Small intestine (tissue), 7 donors: ENCODE results near the gene NTRK3. TPM values are rescaled to one million over a fixed set of nuclear protein-coding genes. Genes with fewer than 3 reads are reported as not detected.
"Not testable (repeated sequence)": the region's sequence is repeated elsewhere in the genome, so short reads cannot be mapped to it uniquely, and the experiment has no call there.

Source experiments
- DNase-seq, 2 donors: peaks; one replicate each; pipeline versions ENCODE4 v3.0.0 to v3.0.0-alpha.2; 2013
- FAIRE-seq: peaks from 2 replicates; lab custom pipeline; 2012; peaks lifted over from hg19 to GRCh38; lab: Jason Lieb, UNC
- H3K27ac ChIP-seq, 3 donors: one replicate each; pipeline ENCODE4 v1.5.1; 2013; ENCODE audit warnings: low read length in 2 of 3, mild to moderate bottlenecking in 2 of 3, control low read depth in 1 of 3, inconsistent platforms in 1 of 3, low read depth in 1 of 3, moderate library complexity in 1 of 3
- H3K27me3 ChIP-seq, 3 donors: one replicate each; pipeline ENCODE4 v1.6.1; 2013; ENCODE audit warnings: low read length in 3 of 3, inconsistent platforms in 1 of 3; ENCODE audit not compliant: control insufficient read depth in 3 of 3, insufficient read depth in 3 of 3
- H3K36me3 ChIP-seq, 3 donors: one replicate each; pipeline ENCODE4 v1.6.1; 2013; ENCODE audit warnings: low read length in 3 of 3, inconsistent platforms in 1 of 3, low read depth in 1 of 3, mild to moderate bottlenecking in 1 of 3, moderate library complexity in 1 of 3; ENCODE audit not compliant: control insufficient read depth in 3 of 3, insufficient read depth in 2 of 3
- H3K4me1 ChIP-seq, 3 donors: one replicate each; pipeline ENCODE4 v1.6.1; 2013; ENCODE audit warnings: low read length in 2 of 3, inconsistent platforms in 1 of 3, low read depth in 1 of 3, mild to moderate bottlenecking in 1 of 3, moderate library complexity in 1 of 3; ENCODE audit not compliant: control insufficient read depth in 3 of 3, insufficient read depth in 2 of 3
- H3K4me3 ChIP-seq, 3 donors: one replicate each; pipeline ENCODE4 v1.5.1; 2013; ENCODE audit warnings: low read length in 3 of 3, control low read depth in 1 of 3, inconsistent platforms in 1 of 3, low read depth in 1 of 3, mild to moderate bottlenecking in 1 of 3, moderate library complexity in 1 of 3
- H3K9me3 ChIP-seq, 2 donors: one replicate each; pipeline ENCODE4 v1.6.1; 2013; ENCODE audit warnings: low read depth in 1 of 2, low read length in 1 of 2; ENCODE audit not compliant: control insufficient read depth in 2 of 2, insufficient read depth in 1 of 2
- WGBS, 3 donors: extraction: QIAGEN DNeasy Blood & Tissue Kit; methylation state at CpG; one replicate each; pipeline ENCODE4 v1.1.7; 2013; 5-methylcytosine and 5-hydroxymethylcytosine counted together
- polyA plus RNA-seq, 4 donors: library from polyadenylated mRNA; stranded (reverse) in 3 of 4; unstranded in 1 of 4; fragments of 200-250 nt in 3 of 4; fragments of 120-200 nt in 1 of 4; gene quantifications; one replicate each; pipeline versions ENCODE4 v1.2.1 to v1.2.3, GENCODE V29; 2013
- donor health status: healthy with polysubstance abuse.
- donor health status: control.
- donor health status: control.
- donor health status: Bipolar disorder and iron deficiency.
- donor health status: healthy.

The NTRK3 gene
- polyA plus RNA-seq, 4 donors = under 0.01 to 3.6 (median 0.52) TPM; not detected in 1

GRCh38 chr15:87858651-87859050 lies 397.9 kb downstream of the NTRK3 start:
- H3K27ac ChIP-seq = no peak overlapping the region
- no peak for DNase-seq
- no peaks in the 10 kb centered on the region for H3K36me3 ChIP-seq
- 52 to 69% (median 55%) methylated on average over 2 of the region's 2 CpGs for WGBS, 3 donors
- no peak overlapping the region for H3K4me3 ChIP-seq
- no peaks in the 10 kb centered on the region for H3K9me3 ChIP-seq
- H3K27me3 ChIP-seq = no peaks in the 10 kb centered on the region
- H3K4me1 ChIP-seq = no peaks in the 10 kb centered on the region
- no peak for FAIRE-seq

GRCh38 chr15:87851497-87851896 lies 405.0 kb downstream of the NTRK3 start:
- Histone ChIP-seq H3K36me3 (no peaks in the 10 kb centered on the region), H3K9me3 (no peaks in the 10 kb centered on the region), H3K27ac (no peak overlapping the region), H3K4me3 (no peak overlapping the region), H3K4me1 (no peaks in the 10 kb centered on the region), H3K27me3 (no peaks in the 10 kb centered on the region)
- WGBS, 3 donors = 80 to 90% (median 87%) methylated on average over 2 of the region's 2 CpGs
- DNase-seq (no peak), FAIRE-seq (no peak)

- H3K36me3 ChIP-seq = no peaks in the 10 kb centered on the region
- H3K9me3 ChIP-seq = no peaks in the 10 kb centered on the region
- H3K4me1 ChIP-seq = no peaks in the 10 kb centered on the region
- no peaks in the 10 kb centered on the region for H3K27me3 ChIP-seq
- no peak overlapping the region for H3K27ac ChIP-seq
- WGBS, 3 donors = 48 to 53% (median 48%) methylated on average over 4 of the region's 4 CpGs
- no peak for DNase-seq
- no peak for FAIRE-seq
- H3K4me3 ChIP-seq = no peak overlapping the region
Observed at GRCh38 chr15:87850916-87851315, 405.6 kb downstream of the NTRK3 start.

GRCh38 chr15:87849181-87849580 lies 407.4 kb downstream of the NTRK3 start:
- FAIRE-seq (no peak), DNase-seq (no peak)
- Histone ChIP-seq H3K27me3 (no peaks in the 10 kb centered on the region), H3K4me3 (no peak overlapping the region), H3K27ac (no peak overlapping the region), H3K36me3 (no peaks in the 10 kb centered on the region), H3K9me3 (no peaks in the 10 kb centered on the region), H3K4me1 (no peaks in the 10 kb centered on the region)
- 76 to 82% (median 79%) methylated on average over 2 of the region's 2 CpGs for WGBS, 3 donors

- WGBS, 3 donors = 69 to 77% (median 70%) methylated on average over 1 of the region's 1 CpG
- FAIRE-seq = no peak
- Histone ChIP-seq H3K4me1 (no peaks in the 10 kb centered on the region), H3K27me3 (no peaks in the 10 kb centered on the region), H3K27ac (no peak overlapping the region), H3K36me3 (no peaks in the 10 kb centered on the region), H3K9me3 (no peaks in the 10 kb centered on the region), H3K4me3 (no peak overlapping the region)
- no peak for DNase-seq
Observed at GRCh38 chr15:87848012-87848411, 408.5 kb downstream of the NTRK3 start.

GRCh38 chr15:87846746-87847145 lies 409.8 kb downstream of the NTRK3 start:
- H3K4me1 ChIP-seq = no peaks in the 10 kb centered on the region
- WGBS, 3 donors = 78 to 85% (median 83%) methylated on average over 3 of the region's 3 CpGs
- H3K4me3 ChIP-seq = no peak overlapping the region

GRCh38 chr15:87843312-87843711 lies 413.2 kb downstream of the NTRK3 start:
- Histone ChIP-seq H3K27me3 (no peaks in the 10 kb centered on the region), H3K4me3 (no peak overlapping the region), H3K9me3 (no peaks in the 10 kb centered on the region), H3K4me1 (no peaks in the 10 kb centered on the region), H3K27ac (no peak overlapping the region), H3K36me3 (no peaks in the 10 kb centered on the region)
- DNase-seq (no peak), FAIRE-seq (no peak)
- 93 to 98% (median 94%) methylated on average over 3 of the region's 3 CpGs for WGBS, 3 donors

More at GRCh38 chr15:87846746-87847145, 409.8 kb downstream of the NTRK3 start:
- FAIRE-seq (no peak), DNase-seq (no peak)
- Histone ChIP-seq H3K27me3 (no peaks in the 10 kb centered on the region), H3K9me3 (no peaks in the 10 kb centered on the region), H3K36me3 (no peaks in the 10 kb centered on the region), H3K27ac (no peak overlapping the region)

GRCh38 chr15:87841426-87841998 lies 415.0 kb downstream of the NTRK3 start:
- Histone ChIP-seq H3K9me3 (no peaks in the 10 kb centered on the region), H3K4me1 (no peaks in the 10 kb centered on the region), H3K4me3 (no peak overlapping the region), H3K27ac (no peak overlapping the region), H3K27me3 (no peaks in the 10 kb centered on the region), H3K36me3 (no peaks in the 10 kb centered on the region)
- no peak for FAIRE-seq
- WGBS, 3 donors = 54 to 68% (median 67%) methylated on average over 1 of the region's 1 CpG
- no peak for DNase-seq

- H3K4me1 ChIP-seq, DNase-seq, H3K9me3 ChIP-seq, H3K27ac ChIP-seq, H3K27me3 ChIP-seq, FAIRE-seq, H3K36me3 ChIP-seq, H3K4me3 ChIP-seq: not testable (repeated sequence)
- WGBS, 3 donors = 82 to 100% (median 85%) methylated on average over 1 to 2 of the region's 2 CpGs
Observed at GRCh38 chr15:87835830-87836229, 420.7 kb downstream of the NTRK3 start.
